B cell (primary cell): ENCODE measurements around the gene PGAP6. TPM values are rescaled to one million over a fixed set of nuclear protein-coding genes. Genes with fewer than 3 reads are reported as not detected.

ENCODE experiments used
- ATAC-seq: fragments of 200-7000 bp; cut with Tn5 transposase; one replicate; pipeline ENCODE4 v1.10.0; 2021; ENCODE audit warnings: low read depth, mild to moderate bottlenecking, moderate number of reproducible peaks, moderate library complexity
- CTCF ChIA-PET: fragments of 350-600 bp; sonication (Branson Sonifier 250); formaldehyde crosslinking; loops from one replicate; lab custom pipeline; 2021; ENCODE audit warnings: antibody characterized with exemption, inconsistent platforms; lab: Charles Lee
- POLR2A ChIA-PET: fragments of 350-600 bp; sonication (Branson Sonifier 250); formaldehyde crosslinking; loops from one replicate; lab custom pipeline; 2021; ENCODE audit warnings: antibody characterized with exemption; lab: Charles Lee
- DNase-seq: peaks from one replicate; pipeline ENCODE4 v3.0.0; 2013
- H2AFZ ChIP-seq: 2 replicates; pipeline ENCODE4 v1.6.1; 2012; ENCODE audit warnings: mild to moderate bottlenecking, low read depth, low read length; ENCODE audit not compliant: insufficient read depth, poor library complexity, severe bottlenecking
- H3K27ac ChIP-seq, 2 donors: 1 replicate in 1 of 2; 2 replicates in 1 of 2; pipeline ENCODE4 v1.5.1; 2012 to 2013; ENCODE audit warnings: low read length in 2 of 2, mild to moderate bottlenecking in 2 of 2, moderate library complexity in 1 of 2
- H3K27me3 ChIP-seq, 4 experiments: fragments of 200-600 bp in 1 of 4; sonication (generic) in 1 of 4; replicated peaks in 1 of 4; 1 replicate in 2 of 4; 2 replicates in 2 of 4; pipeline versions ENCODE4 v1.6.1 to v1.7.0; 2013 to 2016; ENCODE audit warnings: low read length in 3 of 4, mild to moderate bottlenecking in 2 of 4, mixed read lengths in 1 of 4, moderate library complexity in 1 of 4; ENCODE audit not compliant: insufficient read depth in 4 of 4, control insufficient read depth in 3 of 4; ENCODE audit errors: control extremely low read depth in 1 of 4
- H3K36me3 ChIP-seq, 2 experiments: replicated peaks in 1 of 2; 1 replicate in 1 of 2; 2 replicates in 1 of 2; pipeline versions ENCODE4 v1.6.1 to v1.7.1; 2013; ENCODE audit warnings: low read length in 1 of 2; ENCODE audit not compliant: insufficient read depth in 2 of 2, control insufficient read depth in 1 of 2; ENCODE audit errors: control extremely low read depth in 1 of 2, extremely low read depth in 1 of 2
- H3K4me1 ChIP-seq, 2 donors: fragments of 200-600 bp in 1 of 2; sonication (generic) in 1 of 2; 1 replicate in 1 of 2; 2 replicates in 1 of 2; pipeline versions ENCODE4 v1.5.1 to v1.6.1; 2013 to 2017; ENCODE audit warnings: low read length in 2 of 2; ENCODE audit not compliant: control insufficient read depth in 2 of 2, insufficient read depth in 2 of 2
- H3K4me2 ChIP-seq: replicated peaks from 2 replicates; pipeline ENCODE3; 2012; ENCODE audit warnings: mild to moderate bottlenecking, low read depth, low read length; ENCODE audit not compliant: poor library complexity, severe bottlenecking
- H3K4me3 ChIP-seq, 5 experiments: fragments of 200-600 bp in 1 of 5; sonication (generic) in 1 of 5; 1 replicate in 3 of 5; 2 replicates in 2 of 5; pipeline versions ENCODE4 v1.5.1 to v1.7.0; 2011 to 2016; ENCODE audit warnings: low read length in 4 of 5, mild to moderate bottlenecking in 4 of 5, low read depth in 2 of 5, control low read depth in 1 of 5, moderate library complexity in 1 of 5; ENCODE audit not compliant: insufficient read depth in 1 of 5; ENCODE audit errors: control extremely low read depth in 1 of 5, extremely low read depth in 1 of 5
- H3K79me2 ChIP-seq: fragments of 200-600 bp; sonication (generic); one replicate; pipeline ENCODE4 v1.6.0; 2016; ENCODE audit warnings: low read length; ENCODE audit not compliant: control insufficient read depth, insufficient read depth
- H3K9ac ChIP-seq: fragments of 200-600 bp; sonication (generic); 2 replicates; pipeline ENCODE4 v1.6.1; 2017; ENCODE audit warnings: mild to moderate bottlenecking, low read length, moderate library complexity
- H3K9me3 ChIP-seq, 3 donors: one replicate each; pipeline versions ENCODE4 v1.6.1 to v1.7.1; 2013; ENCODE audit warnings: low read length in 2 of 3; ENCODE audit not compliant: control insufficient read depth in 2 of 3, insufficient read depth in 1 of 3; ENCODE audit errors: control extremely low read depth in 1 of 3
- H4K20me1 ChIP-seq: 2 replicates; pipeline ENCODE4 v1.6.0; 2012; ENCODE audit warnings: mild to moderate bottlenecking, low read length; ENCODE audit not compliant: insufficient read depth, control insufficient read depth, poor library complexity, severe bottlenecking
- H3K27ac Mint-ChIP-seq: one replicate; pipeline ENCODE4 v1.8.0; 2021; ENCODE audit warnings: mixed read lengths
- H3K27me3 Mint-ChIP-seq: one replicate; pipeline ENCODE4 v1.8.0; 2021; ENCODE audit warnings: mixed read lengths
- H3K4me1 Mint-ChIP-seq: one replicate; pipeline ENCODE4 v1.8.0; 2021; ENCODE audit warnings: mixed read lengths
- H3K4me3 Mint-ChIP-seq: one replicate; pipeline ENCODE4 v1.8.0; 2021; ENCODE audit warnings: mixed read lengths
- H3K9me3 Mint-ChIP-seq: one replicate; pipeline ENCODE4 v1.8.0; 2022; ENCODE audit warnings: mixed read lengths; ENCODE audit not compliant: insufficient read depth
- EZH2 ChIP-seq: IDR thresholded peaks from 2 replicates; pipeline ENCODE4 v1.6.1; 2012; ENCODE audit warnings: borderline replicate concordance, low read depth, mild to moderate bottlenecking, moderate library complexity, low read length; ENCODE audit not compliant: insufficient read depth, poor library complexity, severe bottlenecking
- WGBS: methylation state at CpG from one replicate; pipeline ENCODE4 v1.1.5; 2013; ENCODE audit warnings: missing lambda C conversion rate; ENCODE audit not compliant: insufficient coverage; 5-methylcytosine and 5-hydroxymethylcytosine counted together
- intact Hi-C: fragments of 100-400 bp; cut with micrococcal nuclease; formaldehyde crosslinking; loops from one replicate; pipeline ENCODE4 v1.10.0; 2022
- polyA plus RNA-seq: library from polyadenylated mRNA; depleted of rRNA; stranded (reverse); fragments of >200 nt; gene quantifications from 2 replicates; pipeline ENCODE4 v1.2.3, GENCODE V29; 2012
- total RNA-seq, 2 donors: library from RNA; stranded (reverse); fragments of 120-200 nt in 1 of 2; gene quantifications; 1 replicate in 1 of 2; 2 replicates in 1 of 2; pipeline versions ENCODE4 v1.2.3 to v1.2.4, GENCODE V29; 2013 to 2022
- TF ChIP-seq, protein P1 (sequence below): fragments of 200-600 bp; IDR thresholded peaks from one replicate; pipeline ENCODE4 v1.8.0; 2022; ENCODE audit warnings: antibody characterized with exemption, mild to moderate bottlenecking

The PGAP6 gene
- total and polyA plus RNA-seq, 2 donors (not counting 1 experiment from before 2014, with no cell fraction given), result 47.4 to 158 TPM

DNA sequence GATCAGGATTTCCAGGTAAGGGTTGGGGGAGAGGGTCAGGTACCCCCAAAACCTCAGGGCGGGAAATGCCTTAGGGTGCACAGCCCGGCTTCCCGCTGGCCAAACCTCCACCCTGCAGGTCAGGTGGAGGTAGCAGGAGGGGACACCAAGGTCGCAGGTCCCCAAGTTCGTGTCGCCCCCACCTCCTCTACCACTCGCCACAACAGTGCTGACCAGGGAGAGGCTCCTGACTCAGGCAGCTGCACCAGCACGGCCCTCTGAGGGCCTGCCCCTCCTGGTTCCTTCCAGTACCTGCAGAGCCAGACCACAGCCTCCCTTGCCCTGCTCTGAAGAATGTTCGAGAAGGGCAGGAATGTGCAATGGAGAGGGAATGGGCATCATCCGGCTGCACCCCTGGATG lies 15.3 kb downstream of the PGAP6 start:
- H3K9ac ChIP-seq, result no peak overlapping the region
- ChIA-PET POLR2A (no interaction called here), CTCF (interaction anchor here (1.2 kb wide), 1 partner anchor 249 kb away, joined by 3 read pairs; no protein-coding TSS in a partner anchor)

More for the DNA sequence above, 15.3 kb downstream of the PGAP6 start:
- Histone ChIP-seq H3K36me3 (peaks cover 0 to 26% of the 10 kb centered on the region in 2 experiments), H3K4me1 (peaks cover 6 to 26% of the 10 kb centered on the region in 2 donors), H3K27me3 (peaks cover 0 to 10% (median 0%) of the 10 kb centered on the region in 4 experiments), H3K4me3 (no peak overlapping the region), H3K4me2 (no peak overlapping the region), H3K9me3 (no peaks in the 10 kb centered on the region), H4K20me1 (no peaks in the 10 kb centered on the region), H3K27ac (no peak overlapping the region), H3K79me2 (no peaks in the 10 kb centered on the region), H2AFZ (no peak overlapping the region)
- Mint-ChIP-seq H3K4me1 (peaks cover 18% of the 10 kb centered on the region), H3K27me3 (peaks cover 5% of the 10 kb centered on the region), H3K27ac (no peak overlapping the region), H3K4me3 (no peak overlapping the region), H3K9me3 (no peaks in the 10 kb centered on the region)
- DNase-seq (no peak), ATAC-seq (no peak)
- 80% methylated on average over 6 of the region's 10 CpGs for WGBS
- TF ChIP-seq, protein P1, sequence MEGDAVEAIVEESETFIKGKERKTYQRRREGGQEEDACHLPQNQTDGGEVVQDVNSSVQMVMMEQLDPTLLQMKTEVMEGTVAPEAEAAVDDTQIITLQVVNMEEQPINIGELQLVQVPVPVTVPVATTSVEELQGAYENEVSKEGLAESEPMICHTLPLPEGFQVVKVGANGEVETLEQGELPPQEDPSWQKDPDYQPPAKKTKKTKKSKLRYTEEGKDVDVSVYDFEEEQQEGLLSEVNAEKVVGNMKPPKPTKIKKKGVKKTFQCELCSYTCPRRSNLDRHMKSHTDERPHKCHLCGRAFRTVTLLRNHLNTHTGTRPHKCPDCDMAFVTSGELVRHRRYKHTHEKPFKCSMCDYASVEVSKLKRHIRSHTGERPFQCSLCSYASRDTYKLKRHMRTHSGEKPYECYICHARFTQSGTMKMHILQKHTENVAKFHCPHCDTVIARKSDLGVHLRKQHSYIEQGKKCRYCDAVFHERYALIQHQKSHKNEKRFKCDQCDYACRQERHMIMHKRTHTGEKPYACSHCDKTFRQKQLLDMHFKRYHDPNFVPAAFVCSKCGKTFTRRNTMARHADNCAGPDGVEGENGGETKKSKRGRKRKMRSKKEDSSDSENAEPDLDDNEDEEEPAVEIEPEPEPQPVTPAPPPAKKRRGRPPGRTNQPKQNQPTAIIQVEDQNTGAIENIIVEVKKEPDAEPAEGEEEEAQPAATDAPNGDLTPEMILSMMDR, result no peak
- TF ChIP-seq EZH2, result no peak
- intact Hi-C loops, result no loop called here
